ENCODE results near the gene RASGRP3.
"Not testable (repeated sequence)": the region's sequence is repeated elsewhere in the genome, so short reads cannot be mapped to it uniquely, and the experiment has no call there.

Gene RASGRP3

GRCh38 chr2:33457556-33458247 lies 18.7 kb upstream of the RASGRP3 start:
- no peak for DNase-seq (ENCODE audit: low read depth)

- DNase-seq (ENCODE audit: low read depth) = no peak
These were observed 18.1 kb upstream of the RASGRP3 start for GRCh38 chr2:33458248-33458819.

- no peak for DNase-seq (ENCODE audit: low read depth)
These were observed 16.7 kb upstream of the RASGRP3 start for GRCh38 chr2:33459745-33460144.

GRCh38 chr2:33462512-33462911 lies 13.9 kb upstream of the RASGRP3 start:
- not testable (repeated sequence) for DNase-seq (ENCODE audit: low read depth)

GRCh38 chr2:33467413-33467812 lies 9.0 kb upstream of the RASGRP3 start:
- DNase-seq (ENCODE audit: low read depth) = no peak

- DNase-seq (ENCODE audit: low read depth) = no peak
These were observed 7.2 kb upstream of the RASGRP3 start for GRCh38 chr2:33469238-33469637.

GRCh38 chr2:33475224-33476130 lies 972 bp upstream of the RASGRP3 start:
- DNase-seq (ENCODE audit: low read depth) = peak; percentile 65

- no peak for DNase-seq (ENCODE audit: low read depth)
These were observed 343 bp downstream of the RASGRP3 start for GRCh38 chr2:33476793-33477190.

- DNase-seq (ENCODE audit: low read depth) = no peak
These were observed 1.3 kb downstream of the RASGRP3 start for GRCh38 chr2:33477473-33478468.

- DNase-seq (ENCODE audit: low read depth) = no peak
These were observed 2.7 kb downstream of the RASGRP3 start for GRCh38 chr2:33478968-33479731.

GRCh38 chr2:33482518-33482917 lies 6.1 kb downstream of the RASGRP3 start:
- DNase-seq (ENCODE audit: low read depth) = no peak

GRCh38 chr2:33484042-33484621 lies 7.7 kb downstream of the RASGRP3 start:
- DNase-seq (ENCODE audit: low read depth) = no peak

GRCh38 chr2:33485051-33485450 lies 8.6 kb downstream of the RASGRP3 start:
- DNase-seq (ENCODE audit: low read depth) = no peak

GRCh38 chr2:33486544-33486943 lies 10.1 kb downstream of the RASGRP3 start:
- no peak for DNase-seq (ENCODE audit: low read depth)

- DNase-seq (ENCODE audit: low read depth) = no peak
These were observed 11.8 kb downstream of the RASGRP3 start for GRCh38 chr2:33488178-33488690.

GRCh38 chr2:33488715-33489540 lies 12.5 kb downstream of the RASGRP3 start:
- no peak for DNase-seq (ENCODE audit: low read depth)

GRCh38 chr2:33489835-33490431 lies 13.5 kb downstream of the RASGRP3 start:
- no peak for DNase-seq (ENCODE audit: low read depth)

GRCh38 chr2:33491441-33492084 lies 15.1 kb downstream of the RASGRP3 start:
- DNase-seq (ENCODE audit: low read depth) = no peak

All from stimulated activated CD8-positive, alpha-beta memory T cell treated with anti-CD3 and anti-CD28 coated beads, Interleukin-15, amount 100 ng/mL, for 1 hour (primary cell).